Activated T-cell treated with anti-CD3 and anti-CD28 coated beads for 48 hours (primary cell): ENCODE results near the gene COL17A1.

ENCODE experiments used
- DNase-seq: peaks from one replicate; pipeline ENCODE4 v3.0.0-alpha.2; 2020; ENCODE audit warnings: low read depth

COL17A1 gene

DNA sequence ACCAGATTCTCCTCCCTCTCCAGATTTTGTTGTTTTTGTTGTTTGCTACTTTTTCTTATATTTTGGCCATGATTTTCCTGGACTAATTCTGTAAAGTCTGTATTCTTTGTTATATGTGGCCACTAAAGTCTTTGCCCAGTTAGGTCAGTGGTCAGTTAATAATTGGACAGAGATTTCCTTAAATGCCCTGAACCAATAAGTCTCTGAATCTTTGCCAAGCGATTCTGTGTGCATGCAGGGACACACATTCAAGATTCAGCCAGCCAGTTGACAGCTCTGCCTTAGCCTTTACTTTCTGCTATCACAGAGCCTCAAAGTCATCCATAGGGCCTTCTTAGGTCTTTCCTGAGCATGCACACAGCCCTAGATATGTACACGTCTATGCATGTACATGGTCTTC lies 11.0 kb upstream of the COL17A1 start:
- no peak for DNase-seq

GRCh38 chr10:104092749-104093148 lies 7.1 kb upstream of the COL17A1 start:
- no peak for DNase-seq

GRCh38 chr10:104090611-104091010 lies 4.9 kb upstream of the COL17A1 start:
- DNase-seq = no peak

DNA sequence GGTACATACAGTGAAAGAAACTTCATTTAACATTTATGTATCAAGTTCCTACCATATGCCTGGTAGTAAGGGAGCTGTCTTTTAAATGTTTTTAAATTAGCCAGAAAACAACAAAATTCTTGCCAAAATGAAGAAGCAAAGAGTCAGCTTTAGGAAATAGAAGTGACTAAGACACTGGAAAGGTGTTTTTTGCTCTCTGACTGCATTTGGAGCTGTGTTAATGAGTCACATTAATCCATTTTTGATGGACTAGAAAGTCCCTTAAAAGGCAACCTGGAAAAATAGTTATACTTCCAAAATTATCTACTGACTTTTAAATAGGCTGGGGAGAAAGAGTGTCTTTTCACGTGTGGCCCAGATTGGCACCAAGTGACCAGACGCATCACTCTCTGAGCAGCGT lies 3.9 kb upstream of the COL17A1 start:
- DNase-seq = no peak

DNA sequence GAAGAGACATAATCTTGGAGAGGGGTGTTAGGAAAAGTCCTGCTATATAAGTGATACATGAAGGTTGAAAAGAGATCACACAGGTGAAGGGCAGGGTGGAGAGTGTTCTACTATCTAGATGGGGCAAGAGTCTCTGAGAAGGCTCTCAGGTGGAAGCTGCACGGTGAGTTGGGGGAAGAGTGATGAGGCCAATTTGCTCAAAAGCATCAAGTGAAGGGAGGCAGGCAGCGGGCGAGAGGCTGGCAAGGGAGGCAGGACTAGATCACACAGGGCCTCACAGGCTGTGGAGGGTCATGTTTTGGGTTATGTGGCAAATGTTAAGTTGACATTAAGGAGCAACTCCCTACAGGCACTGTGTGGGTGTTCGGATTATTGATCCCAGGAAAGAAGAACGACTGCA lies 2.6 kb upstream of the COL17A1 start:
- DNase-seq = no peak

DNA sequence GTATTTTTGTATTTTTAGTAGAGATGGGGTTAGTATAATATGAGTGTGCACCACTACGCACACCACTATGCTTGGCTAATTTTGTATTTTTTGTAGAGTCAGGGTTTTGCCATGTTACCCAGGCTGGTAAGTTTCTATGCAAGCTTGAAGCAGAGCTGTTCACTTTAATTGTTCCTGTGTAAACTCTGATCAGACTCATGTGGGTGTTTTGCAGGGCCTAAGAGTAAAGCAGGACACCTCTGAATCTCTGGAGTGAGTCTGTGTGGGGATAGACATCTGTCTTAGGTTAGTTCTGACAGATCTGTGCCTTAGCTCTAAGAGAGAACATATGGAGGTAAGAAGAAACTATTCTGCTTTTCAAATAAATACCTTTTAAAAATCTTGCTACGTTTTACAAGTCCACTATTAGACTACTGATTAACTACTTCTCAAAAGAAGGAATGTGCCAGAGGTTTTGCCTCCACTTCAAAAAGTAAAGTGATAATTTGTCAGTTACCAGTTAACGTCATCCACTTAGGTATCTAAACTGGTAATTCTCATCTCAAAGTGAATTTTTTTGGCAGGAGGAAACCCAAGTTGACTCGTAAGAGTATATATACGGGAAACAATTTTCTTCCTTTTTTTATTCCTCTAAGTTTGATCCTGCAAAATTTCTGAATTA lies 1.1 kb downstream of the COL17A1 start:
- DNase-seq = no peak

DNA sequence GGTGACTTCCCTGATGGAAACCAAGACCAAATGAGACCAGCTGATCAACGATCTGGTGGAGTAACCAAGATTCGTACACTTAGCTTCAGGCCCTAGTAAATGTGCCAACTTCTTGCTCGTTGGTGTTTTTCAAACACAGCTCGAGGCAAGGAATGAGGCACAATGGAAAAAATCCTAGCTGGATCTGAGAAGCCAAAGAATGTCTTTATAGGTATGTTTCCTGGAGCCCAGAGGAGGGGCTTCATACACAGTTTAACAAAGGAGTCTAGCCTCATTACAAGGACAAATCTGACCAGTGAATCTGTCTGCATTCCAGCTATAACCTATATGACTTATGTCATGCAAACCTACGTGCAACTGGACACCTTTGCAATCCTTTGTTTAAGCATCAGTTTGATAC lies 3.7 kb downstream of the COL17A1 start:
- DNase-seq = no peak

DNA sequence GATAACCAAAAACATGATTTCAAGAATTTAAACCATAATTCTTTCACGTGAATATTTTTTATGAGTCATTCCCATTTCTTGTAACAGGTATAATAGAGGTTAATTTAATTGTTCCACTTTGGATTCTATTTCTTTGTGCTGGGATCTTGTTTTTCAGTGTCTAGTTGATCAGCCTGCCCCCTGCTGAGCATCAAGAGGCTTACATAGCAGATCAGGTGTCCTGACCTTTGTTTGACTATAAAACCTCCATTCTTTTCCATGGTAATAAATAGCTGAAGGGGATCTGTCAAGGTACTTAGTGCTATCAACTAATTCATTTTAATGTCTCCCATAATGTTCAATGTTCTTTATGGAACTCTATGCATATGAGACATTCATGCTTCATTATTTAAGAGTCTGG lies 4.9 kb downstream of the COL17A1 start:
- DNase-seq = no peak

DNA sequence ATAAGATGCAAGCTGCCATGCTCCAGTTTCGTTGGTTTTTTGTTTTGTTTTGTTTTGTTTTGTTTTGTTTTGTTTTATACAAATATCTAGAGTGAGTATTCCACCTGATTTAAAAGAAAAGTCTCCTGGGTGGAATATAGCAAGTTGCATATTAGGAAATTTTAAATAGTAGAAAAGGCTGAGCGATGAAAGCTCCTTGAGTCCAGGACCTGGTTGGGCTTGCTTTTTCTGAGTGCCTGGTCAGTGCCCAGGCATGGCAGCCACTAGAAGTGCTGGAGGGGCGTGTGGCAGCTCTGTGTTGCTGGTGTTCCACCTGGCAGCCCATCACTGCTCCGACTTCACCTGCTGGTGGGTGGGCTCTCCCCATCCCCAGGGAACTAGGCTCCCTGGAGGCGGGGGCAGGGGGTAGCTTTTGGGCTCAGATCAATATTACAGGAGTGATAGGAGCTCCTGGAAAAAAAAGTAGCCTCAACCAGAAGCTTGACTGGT lies 8.0 kb downstream of the COL17A1 start:
- no peak for DNase-seq

GRCh38 chr10:104077247-104077646 lies 8.4 kb downstream of the COL17A1 start:
- no peak for DNase-seq

DNA sequence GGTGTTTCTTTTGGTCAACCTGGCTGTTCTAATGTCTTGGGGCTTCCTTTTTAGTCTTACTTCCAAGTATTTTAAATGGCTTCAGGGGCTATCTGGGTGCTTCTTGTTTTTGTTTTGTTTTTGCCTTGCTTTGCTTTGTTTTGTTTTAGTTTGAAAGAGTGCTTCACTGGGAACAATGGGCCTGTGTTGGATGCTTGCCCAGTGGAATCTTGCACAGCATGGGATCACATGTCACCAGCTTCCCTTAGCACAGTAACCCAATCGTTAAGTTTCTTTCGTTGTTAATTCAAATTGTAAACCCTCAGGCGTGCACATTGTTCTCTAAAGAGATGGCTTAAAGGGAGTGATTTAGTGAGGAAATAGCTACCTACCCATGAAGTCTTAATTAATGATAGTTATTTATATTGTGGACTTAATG lies 8.9 kb downstream of the COL17A1 start:
- no peak for DNase-seq

DNA sequence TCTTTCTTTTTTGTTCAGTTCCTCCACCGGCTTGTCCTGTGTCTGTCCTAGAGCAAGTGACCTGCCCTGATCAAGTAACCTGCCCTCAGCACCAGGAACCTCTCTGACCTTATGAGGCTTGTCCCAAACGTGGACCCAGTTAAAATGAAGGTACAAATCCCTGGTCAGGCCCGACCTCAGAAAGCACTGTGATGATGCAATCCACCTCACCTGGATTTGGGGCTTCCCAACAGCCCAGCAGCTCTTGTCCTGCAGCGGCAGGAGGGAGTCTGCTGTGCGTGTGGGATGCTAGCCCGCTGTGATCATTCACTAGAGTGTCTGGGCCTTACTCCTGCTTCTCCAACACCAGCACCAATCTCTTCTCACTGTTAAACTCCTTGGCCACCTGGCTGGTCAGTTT lies 11.2 kb downstream of the COL17A1 start:
- DNase-seq = no peak

DNA sequence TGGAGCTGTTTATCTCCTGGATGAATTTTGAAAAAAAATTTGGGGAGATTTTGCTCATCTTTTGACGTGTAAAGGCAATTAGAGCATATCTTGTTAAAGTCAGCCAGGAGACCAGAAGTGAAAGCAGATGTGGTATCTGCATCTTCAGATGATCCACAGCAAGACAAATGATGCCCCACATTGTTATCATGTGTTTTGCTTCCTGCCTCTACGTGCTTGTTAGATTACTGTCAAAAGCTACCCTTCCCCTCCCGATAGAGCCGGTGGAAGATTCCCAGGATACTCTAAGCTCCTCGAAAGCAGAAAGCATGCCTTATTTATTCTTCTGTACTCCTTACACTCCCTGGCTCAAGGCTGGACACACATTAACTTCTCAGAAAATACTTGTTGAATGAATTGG lies 12.9 kb downstream of the COL17A1 start:
- DNase-seq = no peak

- no peak for DNase-seq
Measured at GRCh38 chr10:104069613-104070012, 16.1 kb downstream of the COL17A1 start.

GRCh38 chr10:104067525-104067924 lies 18.2 kb downstream of the COL17A1 start:
- no peak for DNase-seq

- DNase-seq = no peak
Measured at GRCh38 chr10:104066945-104067344, 18.7 kb downstream of the COL17A1 start.

DNA sequence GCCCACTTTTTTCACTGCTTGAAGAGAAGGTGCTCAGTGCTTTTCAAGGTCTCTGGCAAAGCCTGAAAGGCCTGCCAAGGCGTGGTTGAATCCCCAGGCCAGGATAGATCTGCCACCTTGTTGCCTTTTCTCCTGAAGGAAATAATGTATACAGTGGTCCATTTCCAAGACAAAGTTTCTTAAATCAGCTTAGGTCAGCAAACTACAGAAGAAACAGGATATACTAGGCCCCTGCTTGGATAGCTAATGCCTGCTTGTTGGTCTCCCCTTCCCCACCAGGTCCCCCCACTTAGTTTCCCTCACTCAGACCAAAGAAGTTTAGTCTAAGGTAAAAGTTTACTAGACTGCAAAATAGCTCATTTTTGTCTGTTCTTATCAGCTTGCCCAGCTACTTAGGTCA lies 19.9 kb downstream of the COL17A1 start:
- DNase-seq = no peak

DNA sequence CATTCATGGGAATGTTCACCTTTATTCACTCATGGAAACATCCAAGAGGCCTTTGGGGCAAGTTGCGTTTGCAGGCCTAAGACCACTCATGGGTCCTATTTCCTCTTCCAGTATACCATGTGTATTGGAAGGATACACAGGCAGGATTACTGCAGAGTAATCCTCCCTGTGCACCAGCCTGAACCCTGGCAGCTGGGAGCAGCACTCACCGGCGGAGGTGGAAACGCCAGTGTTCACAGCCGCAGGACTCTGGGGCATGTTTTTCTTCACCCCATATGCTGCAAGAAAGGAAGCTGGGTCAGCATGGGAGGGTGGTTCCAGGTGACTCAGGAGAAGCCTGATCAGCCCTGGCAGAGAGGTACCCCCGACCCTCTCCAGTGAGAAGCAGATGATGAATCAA lies 24.5 kb downstream of the COL17A1 start:
- no peak for DNase-seq

GRCh38 chr10:104059364-104059763 lies 26.3 kb downstream of the COL17A1 start:
- DNase-seq = no peak

DNA sequence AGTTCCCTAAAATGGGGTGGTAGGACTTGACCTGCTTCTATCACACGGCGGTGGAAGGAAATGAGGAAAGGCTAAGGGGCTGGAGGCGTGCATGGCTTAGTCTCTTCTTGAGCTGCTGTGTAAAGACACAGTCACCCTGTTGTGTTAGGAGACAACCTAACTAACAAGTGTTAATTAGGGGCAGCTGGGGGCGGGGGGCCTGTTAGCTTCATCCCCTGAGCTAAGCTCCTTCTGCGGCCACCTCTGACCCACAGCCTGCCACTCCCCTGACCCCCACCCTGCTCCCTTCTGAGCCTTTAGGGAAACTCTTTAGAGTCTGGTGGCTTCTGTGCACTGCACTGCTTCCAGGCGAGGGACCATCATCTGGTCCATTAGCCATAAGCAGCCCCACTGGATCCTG lies 28.0 kb downstream of the COL17A1 start:
- no peak for DNase-seq

- no peak for DNase-seq
Measured at GRCh38 chr10:104056619-104057273, 28.9 kb downstream of the COL17A1 start.

DNA sequence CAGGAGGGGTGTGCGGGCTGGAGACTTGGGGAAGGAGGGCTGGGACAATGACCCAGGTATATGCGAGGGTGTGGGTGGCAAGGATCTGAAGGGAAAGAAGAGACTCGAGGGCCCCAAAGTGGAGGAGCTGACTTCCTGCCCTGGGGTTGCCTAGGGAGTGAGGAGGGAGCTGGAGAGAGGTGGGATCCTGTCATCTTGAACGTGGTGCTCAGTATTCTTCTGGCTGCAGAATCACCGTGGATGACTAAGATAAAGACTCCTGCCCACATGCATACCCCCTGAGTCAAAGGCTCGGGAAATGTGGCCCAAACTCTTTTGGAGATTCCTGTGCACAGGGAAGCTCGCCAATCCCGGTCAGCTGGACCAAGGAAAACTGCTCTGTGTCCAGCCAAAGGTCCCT lies 31.2 kb downstream of the COL17A1 start:
- DNase-seq = no peak

DNA sequence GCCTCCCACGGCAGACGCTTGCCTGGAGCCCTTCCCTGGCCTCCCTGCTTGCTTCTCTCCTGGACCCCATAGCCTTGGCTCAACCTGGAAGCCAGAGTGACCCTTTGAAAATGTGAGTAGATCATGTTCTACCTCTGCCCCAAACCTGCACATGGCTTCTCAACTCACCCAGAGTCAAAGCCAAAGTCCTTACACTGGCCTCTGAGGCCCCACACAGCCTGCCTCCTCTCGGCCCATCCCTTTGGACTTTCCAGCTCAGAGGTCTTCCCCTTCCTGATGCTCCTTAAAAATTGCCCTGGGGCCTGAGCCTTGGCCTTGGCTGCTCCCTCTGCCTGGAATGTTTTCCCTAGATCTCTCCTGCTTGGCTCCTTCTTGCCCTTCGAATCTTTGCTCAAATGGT lies 32.5 kb downstream of the COL17A1 start:
- no peak for DNase-seq

DNA sequence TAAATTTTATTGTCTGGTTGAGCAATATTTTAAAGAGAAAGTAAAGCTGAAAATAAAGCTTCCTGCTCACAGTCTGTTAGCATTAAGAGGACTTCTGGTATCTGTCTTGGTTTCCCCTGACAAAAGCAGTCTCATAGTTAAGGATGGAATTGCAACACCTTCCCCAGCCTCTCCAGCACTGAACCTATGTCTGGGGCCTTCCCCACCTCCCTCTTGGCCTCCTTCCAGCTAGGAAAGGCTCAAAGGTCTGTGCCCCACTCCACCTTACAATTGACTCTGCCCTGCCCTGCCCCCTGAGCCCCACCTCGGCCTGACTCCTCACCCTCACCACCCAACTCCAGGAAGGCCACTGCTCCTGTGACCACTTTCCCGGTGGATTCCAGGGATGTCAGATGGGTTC lies 33.2 kb downstream of the COL17A1 start:
- no peak for DNase-seq
